CD4-positive, alpha-beta T cell treated with Interleukin-4 for 1 hour (primary cell): ENCODE data around the gene TRIM67.
"Not testable (repeated sequence)": the region's sequence is repeated elsewhere in the genome, so short reads cannot be mapped to it uniquely, and the experiment has no call there.

Experiments used
- DNase-seq, 2 donors: peaks; one replicate each; pipeline ENCODE4 v3.0.0-alpha.2; 2020 to 2022

Gene TRIM67

DNA sequence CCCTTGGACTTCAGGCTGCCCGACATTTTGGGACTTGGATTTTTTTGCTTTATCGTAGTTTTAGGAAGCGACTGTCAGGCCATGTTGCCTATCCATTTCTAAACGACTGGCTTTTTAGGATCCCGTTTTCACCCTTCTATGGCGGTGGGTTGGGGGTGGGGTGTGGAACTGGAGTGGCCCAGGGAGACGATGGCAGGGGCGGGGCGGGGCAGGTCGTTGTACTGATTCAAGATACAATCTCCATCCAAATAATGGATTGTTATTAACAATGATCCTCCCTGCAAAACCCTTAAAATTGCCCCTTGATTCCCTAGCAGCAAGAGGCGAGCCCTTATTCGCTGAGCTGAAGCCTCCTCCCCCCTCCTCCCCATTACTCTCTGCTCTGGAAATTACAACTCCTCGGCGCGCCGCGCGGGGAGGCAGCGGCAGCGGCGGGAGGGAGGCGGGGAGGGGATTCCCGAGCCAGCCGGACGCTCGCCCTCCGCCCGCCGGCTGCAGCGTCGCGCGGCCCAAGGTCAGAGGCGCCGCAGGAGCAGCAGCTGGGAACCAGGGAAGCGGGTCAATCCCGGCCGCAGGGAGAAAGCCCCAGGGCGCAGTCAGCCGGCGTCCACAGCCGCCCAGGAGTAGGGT, at the start of gene TRIM67:
TSS of gene TRIM67 (plus strand) at position 392 of the 630 bp plus-strand sequence. CDS start 912 bp downstream, outside the sequence.
- no peak for DNase-seq

DNA sequence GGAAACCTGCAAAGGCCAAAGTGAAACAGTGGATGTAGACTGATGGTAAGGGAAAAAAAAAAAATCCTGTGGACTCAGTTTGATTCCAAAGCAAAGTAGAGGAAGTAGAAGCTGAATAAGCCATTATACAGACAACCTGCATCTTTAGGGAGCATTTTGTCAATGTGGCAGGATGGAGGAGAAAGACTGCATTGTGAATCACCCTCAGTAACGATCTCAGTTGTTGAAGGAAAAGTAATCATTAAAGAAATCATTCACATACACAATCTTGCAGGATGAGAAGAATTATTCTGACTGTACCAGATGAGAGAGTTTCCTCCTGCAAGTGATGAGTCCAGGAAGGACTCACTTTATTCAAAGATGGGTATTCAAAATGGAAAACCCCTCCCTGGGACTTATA, 45.1 kb upstream of the TRIM67 start:
- DNase-seq: no peak

DNA sequence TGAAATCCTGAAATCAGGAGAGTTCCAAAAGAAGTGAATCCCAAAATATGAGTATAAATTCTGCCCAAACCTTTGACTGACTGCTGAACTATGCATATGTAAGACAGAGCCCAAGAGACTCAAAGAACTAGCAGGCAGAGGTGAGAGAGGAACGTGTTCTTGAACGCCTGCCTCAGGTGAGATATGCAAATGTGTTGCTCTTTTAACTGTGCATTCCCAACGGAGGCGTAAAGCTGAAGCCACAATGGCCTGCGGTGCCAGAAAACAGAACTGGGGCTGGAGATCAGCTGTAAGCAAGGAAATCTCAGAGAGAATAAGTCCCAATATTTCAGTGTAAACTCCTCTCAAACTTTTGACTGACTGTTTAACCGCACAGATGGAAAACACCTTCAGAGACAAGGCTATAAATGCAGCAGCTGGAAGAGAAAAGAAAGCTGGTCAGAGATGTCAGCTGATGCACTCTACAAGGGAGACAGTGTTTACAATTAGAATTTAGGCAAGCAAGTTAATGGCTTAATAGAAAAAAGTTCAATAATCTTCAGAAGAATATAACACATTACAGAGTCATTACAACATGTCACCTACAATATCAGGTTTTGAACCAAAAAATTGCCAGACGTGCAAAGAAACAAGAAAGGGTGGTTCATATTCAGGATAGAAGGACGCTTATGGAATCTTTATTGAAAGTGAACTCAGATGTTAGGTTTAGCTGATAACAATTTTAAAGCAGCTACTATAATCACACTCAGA, 43.0 kb upstream of the TRIM67 start:
- DNase-seq: no peak

DNA sequence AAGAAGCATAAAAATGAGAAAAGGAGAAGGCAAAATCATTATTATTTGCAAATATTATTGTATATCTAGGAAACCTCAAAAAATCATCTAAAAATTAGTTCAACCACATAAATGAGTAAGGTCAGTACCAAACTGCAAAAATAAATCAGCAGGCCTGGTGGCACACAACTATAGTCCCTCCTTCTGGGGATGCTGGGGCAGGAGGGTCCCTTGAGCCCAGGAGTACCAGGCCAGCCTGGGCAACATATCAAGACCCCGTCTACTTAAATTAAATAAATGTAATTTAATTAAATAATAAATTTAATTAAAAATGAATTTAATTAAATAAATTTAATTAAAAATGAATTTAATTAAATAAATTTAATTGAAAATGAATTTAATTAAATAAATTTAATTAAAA, 40.3 kb upstream of the TRIM67 start:
- no peak for DNase-seq

DNA sequence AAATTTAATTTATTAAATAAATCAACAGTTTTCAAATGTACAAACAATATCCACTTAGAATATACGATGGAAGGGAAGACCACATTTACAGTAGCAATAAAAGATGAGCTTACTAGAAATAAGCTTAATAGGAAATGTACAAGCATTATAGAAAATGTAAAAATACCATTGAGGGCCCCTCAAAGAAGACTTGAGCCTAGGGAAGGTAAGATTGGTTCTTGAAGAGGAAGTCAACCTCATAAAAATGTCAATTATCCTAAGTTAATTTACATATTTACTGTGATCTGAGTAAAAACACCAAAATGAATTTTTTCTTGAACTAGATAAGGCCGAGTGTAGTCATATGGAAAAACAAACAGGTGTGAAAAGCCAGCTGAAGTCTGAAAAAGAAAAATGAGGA, 39.7 kb upstream of the TRIM67 start:
- no peak for DNase-seq

DNA sequence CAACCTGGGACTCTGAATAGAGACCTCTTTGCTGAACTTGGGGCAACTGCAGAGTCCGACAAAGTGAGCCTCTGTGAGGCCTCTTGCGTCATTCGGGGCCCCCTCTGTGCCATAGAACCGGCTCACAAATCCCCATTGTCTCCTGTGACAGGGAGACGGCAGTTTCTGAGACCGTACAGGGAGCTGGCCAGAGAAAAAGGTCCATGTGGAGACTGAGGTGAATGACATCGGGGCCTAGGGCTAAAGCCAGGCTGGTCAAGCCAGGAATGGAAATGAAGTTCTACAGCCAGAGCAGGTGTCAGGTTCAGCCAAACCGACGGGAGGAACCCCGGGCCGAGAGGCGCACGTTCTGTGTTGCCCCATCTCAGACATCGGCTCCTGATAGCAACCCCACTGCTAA, 37.1 kb upstream of the TRIM67 start:
- DNase-seq: no peak

DNA sequence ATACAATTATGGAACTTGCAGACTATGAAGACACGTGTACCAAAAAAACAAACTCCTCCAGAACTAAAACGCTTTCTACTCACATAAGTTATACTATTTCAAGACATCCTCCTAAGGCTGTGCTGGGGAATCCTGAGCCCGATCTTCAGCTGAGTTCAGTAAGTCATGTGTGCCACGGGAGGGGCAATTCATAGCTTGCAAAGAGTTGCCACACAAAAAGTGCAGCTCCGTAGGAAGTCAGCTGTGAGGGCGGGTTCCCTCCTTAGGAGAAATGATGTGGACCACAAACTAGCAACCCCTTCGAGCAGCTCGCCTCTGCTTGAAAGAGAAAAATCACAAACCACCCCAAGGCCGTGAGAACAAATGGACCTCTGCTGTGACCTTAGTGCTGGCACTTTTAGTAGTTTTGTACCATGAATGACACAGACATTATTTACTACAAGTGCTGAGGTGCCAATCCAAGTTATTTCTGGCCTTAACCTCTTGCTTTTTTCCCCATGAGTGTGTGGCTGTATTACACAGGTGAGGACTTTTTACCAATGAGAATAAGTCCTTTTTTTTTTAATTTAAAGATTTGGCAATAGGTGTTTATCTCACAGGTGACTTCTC, 35.8 kb upstream of the TRIM67 start:
- no peak for DNase-seq

DNA sequence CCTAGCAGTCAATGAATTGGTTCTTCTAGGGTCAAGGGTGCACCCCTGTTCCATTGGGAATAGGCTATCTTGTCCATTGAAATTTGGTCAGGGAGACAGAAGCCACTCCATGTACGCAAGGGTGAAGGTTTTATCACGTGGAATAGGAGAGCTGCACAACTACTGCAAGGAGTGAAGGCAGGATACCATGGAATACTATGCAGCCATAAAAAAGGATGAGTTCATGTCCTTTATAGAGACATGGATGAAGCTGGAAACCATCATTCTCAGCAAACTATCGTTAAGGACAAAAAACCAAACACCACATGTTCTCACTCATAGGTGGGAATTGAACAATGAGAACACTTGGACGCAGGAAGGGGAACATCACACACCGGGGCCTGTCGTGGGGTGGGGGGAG, 34.8 kb upstream of the TRIM67 start:
- not testable (repeated sequence) for DNase-seq

DNA sequence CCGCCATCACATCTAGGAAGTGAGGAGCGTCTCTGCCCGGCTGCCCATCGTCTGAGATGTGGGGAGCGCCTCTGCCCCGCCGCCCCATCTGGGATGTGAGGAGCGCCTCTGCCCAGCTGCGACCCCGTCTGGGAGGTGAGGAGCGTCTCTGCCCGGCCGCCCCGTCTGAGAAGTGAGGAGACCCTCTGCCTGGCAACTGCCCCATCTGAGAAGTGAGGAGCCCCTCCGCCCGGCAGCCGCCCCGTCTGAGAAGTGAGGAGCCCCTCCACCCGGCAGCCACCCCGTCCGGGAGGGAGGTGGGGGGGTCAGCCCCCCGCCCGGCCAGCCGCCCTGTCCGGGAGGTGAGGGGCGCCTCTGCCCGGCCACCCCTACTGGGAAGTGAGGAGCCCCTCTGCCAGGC, 33.4 kb upstream of the TRIM67 start:
- not testable (repeated sequence) for DNase-seq

DNA sequence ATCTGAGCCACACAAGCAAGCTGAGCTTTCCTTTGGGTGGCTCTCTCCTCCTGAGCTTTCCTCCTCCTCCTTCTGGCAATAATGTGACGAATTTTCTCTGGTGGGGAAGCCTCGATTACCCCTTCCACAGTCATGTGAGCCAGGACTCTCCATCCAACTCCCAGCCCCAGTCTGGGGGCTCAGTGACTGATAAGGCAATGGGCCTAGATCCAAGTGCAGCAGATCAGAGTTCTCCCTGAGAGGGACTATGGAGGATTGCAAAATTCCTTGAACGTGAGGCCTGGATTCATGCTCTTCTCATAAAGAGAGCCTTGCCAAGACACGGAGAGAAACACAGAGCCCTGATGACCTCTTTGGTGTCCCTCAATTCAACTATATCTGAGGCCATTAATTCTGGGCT, 31.3 kb upstream of the TRIM67 start:
- no peak for DNase-seq

DNA sequence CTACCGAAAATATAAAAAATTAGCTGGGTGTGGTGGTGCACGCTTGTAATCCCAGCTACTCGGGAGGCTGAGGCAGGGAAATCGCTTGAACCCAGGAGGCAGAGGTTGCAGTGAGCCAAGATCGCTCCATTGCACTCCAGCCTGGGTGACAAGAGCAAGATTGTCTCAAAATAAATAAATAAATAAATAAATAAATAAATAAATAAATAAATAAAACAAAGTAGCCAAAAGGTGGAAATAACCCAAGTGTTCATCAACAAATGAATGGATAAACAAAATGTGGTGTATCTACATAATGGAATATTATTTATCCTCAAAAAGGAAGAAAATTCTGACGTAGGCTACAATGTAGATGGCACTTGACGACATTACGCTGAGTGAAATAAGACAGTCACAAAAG, 29.3 kb upstream of the TRIM67 start:
- not testable (repeated sequence) for DNase-seq

DNA sequence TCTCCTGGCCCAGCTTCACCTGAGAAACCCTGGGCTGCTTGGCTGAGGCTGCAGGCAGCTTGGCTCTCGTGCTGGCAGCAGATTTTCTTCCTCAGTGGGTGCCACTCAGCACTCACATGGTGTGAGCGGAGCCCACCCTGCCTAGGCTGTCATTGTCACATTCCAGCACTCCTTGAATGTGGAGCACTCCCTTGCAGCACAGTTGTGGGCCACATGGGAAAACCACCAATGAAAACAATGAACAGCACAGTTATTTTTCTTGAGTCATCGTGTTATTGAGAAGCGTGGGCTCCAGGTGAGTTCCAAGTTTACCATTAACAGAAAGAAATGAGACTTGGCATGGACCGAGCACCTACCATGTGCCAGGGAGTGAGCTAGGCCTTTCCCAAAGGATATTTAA, 27.2 kb upstream of the TRIM67 start:
- no peak for DNase-seq

DNA sequence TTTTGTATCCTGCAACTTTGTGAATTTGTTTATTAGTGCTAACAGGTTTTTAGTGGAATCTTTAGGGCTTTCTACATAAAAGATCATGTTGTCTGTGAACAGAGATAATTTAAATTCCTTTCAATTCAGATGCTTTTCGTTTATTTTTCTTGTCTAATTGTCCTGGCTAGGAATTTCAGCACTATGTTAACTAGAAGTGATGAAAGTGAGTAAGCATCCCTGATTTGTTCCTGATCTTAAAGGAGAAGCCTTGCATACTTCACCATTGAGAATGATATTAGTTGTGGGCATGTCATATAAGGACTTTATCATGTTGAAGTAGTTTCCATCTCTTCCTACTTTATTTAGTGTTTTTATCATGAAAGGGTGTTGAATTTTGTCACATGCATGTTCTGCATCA, 23.6 kb upstream of the TRIM67 start:
- DNase-seq: no peak

DNA sequence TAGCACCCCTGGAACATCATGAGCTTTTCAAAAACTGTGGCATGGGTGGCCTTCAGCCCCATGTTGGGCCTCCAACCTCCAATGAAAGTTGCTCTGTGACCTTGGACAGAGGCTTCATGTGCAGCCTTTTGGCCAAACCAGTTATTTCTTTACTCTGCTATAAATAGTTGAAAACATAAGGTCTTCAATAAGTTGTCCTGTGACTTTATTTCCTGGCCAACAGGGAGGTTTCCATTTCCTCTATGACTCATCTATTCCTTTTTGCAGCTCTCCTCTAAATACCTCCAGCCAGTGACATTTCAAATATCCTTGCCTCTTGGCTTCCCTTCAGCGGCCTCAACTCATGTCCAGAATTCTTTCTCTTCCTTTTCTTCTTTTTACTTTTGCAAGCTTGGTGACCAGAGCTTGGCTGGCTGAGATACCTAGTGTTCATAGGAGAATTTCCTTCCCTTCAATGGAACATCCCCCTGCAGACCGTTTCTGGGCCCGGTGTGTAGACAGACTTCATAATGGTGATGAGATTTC, 22.7 kb upstream of the TRIM67 start:
- DNase-seq: no peak

DNA sequence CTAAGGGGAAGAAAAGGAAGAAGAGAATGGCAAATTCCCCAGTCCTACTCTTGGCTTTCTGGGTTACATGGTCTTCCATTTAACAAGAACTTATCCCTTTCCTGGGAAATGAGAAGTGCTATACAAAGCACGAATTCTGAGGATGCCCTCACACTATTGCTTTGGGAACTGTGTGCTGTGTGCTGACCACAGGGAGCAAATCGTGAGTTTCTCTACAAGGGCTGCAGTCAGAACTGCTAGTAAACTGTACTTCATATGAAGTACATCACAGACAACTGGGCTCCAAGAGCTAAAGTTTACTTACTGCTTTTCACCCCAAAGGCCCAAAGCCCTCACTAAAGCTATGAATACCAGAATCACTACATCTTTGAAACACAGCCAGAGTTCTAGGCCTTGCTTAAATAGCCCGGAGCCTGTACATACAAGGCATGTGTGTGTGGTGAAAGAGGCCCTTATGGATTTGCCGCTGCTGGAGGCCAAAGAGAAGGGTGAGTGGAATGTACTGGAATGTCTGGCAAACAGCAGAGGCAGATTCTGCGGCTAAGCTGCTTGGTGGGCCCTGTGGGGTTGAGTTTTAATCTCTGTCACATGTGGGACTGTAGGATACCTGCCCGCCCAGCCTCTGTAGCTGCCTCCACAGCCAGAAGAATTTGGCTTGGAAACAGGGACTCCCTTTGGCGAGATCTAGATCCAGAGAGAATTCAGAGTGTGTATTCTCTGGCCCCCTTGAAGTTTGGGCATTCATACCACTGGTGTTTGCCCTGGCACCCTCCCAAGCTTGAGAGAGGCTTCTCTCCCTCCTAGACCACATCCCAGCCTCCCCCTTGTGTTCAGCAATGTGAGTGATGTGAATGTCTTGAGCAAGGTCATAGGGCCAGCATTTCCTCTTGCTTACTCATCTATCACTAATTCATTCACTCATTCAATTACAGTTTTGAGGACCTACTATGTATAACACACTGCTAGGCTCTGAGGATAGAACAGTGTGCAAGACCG, 21.9 kb upstream of the TRIM67 start:
- DNase-seq: no peak

DNA sequence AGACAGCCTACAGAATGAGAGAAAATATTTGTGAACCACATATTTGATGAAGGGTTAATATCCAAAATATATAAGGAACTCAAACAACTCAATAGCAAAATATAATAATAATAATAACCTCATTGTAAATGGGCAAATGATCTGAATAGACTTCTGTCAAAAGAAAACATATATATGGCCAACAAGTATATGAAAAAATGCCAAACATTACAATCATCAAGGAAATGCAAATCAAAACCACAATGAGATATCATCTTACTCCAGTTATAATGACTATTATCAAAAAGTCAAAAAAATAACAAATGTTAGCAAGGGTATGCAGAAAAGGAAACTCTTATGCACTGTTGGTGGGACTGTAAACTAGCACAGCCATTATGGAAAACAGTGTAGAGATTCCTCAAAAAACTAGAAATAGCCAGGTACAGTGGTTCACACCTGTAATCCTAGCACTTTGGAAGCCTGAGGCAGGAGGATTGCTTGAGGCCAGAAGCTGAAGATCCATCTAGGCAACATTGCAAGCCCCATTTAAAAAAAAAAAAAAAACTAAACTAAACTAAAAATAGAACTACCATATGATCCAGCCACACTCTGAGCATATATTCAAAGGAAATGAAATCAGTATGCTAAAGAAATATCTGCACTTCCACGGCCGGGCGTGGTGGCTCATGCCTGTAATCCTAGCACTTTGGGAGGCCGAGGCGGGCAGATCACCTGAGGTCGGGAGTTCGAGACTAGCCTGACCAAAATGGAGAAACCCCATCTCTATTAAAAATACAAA, 17.3 kb upstream of the TRIM67 start:
- DNase-seq: no peak

DNA sequence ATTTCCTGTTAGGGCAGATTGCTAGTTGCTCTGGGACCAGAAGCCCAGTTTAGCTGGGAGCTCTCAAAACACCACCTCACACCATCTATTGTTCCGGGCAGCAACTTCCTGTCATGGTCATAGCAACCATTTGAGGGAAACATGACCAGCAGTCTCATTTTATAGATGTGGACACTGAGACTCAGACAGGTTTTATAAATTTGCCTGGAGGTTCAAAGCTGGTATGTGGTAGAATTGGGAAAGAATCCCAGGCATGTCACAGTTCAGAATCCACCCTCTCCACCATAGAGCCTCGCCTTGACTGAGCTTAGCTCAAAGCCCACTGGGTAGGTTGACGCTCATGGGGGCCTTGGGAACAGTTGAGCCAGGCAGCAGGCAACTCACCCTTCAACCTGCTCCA, 14.0 kb upstream of the TRIM67 start:
- no peak for DNase-seq

DNA sequence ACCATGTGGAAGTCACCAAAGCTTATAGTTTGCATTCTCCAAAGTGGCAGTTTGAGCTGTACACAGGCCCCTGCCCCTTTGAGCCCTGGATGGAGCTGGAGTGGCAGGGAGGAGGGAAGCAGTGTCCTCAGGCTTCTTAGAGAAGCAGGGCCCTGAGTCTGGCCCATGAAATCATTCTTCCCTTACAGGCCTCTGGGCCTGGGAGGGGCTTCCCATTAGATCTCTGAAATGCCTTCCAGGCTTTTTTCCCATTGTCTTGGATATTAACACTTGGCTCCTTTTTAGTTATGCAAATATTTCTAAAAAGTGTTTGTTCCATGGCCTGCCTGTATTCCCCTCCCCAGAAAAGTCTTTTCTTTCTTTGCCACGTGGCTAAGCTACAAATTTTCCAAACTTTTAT, 10.0 kb upstream of the TRIM67 start:
- no peak for DNase-seq

DNA sequence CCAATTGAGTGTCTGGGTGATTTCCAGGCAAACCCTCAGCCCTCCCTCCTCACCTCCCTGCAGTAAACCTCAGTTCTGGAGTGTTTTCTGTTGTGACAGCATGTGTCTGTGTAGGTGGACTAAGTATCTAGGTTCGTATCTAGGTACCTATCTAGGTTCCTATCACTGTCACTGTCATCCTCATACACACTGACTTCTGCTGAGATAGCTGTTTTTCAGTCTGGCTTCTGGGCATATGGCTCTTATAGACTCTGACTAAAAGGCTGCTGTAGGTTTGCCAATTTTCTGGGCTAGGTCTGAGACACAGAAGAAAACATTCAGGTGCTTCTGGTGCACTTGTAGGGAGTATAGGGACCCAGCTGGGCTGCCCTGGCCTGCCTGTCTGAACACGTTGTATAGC, 8.1 kb upstream of the TRIM67 start:
- no peak for DNase-seq

DNA sequence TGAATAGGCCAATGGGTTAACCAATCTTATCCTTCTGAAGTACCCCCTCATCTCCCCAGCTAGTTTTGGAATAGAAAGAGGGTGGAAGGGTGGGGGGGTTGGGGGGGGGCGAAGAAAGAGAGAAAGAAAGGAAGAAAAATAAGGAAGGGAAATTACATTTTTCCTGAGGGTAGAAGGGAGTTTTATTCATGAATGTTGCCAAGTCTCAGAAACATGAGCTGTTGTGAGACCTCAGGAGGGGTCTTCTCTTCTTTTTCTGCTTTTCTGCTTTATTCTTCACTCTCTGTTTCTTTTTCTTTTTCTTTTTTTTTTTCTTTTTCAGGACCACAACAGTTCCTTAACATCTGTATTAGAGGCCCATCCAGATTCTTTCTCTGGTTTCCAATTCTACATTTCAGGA, 6.0 kb upstream of the TRIM67 start:
- DNase-seq: no peak

DNA sequence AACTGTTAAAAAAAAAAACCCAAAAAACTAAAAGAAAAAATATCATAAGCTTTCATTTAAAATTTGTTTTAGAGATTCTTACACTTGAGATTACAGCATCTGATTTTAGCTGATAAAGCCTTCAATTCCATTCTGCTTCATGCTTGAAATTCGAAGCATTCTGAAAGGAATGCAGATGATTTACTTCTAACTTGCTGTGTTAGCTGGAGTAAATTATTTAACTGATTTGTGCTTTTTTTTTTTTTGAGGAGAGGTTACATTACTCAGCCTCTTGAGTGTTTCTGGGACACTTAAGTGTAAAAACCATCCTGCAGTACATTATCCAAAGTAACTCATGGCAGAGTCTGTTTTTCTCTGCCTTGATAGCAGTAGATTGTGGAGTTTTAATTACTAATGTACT, 4.5 kb upstream of the TRIM67 start:
- DNase-seq: no peak

DNA sequence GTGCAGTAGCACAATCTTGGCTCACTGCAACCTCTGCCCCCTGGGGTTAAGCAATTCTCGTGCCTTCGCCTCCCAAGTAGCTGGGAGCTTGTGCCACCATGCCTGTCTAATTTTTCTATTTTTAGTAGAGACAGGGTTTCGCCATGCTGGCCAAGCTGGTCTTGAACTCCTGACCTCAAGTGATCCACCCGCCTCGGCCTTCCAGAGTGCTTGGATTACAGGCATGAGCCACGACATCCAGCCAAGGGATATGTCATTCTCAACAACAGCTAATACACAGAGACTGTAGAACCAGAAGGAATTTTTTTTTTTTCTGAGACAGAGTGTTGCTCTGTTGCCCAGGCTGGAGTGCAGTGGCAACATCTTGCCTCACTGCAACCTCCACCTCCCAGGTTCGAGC, 3.7 kb upstream of the TRIM67 start:
- DNase-seq: not testable (repeated sequence)
